SK-N-SH (cell line): ENCODE results near the gene TTC39A. TPM values are rescaled to one million over a fixed set of nuclear protein-coding genes. Genes with fewer than 3 reads are reported as not detected.

Experiments
- CTCF ChIA-PET: fragments of 300-600, 350-600 bp; formaldehyde crosslinking; extraction: SDS; loops from one replicate; lab custom pipeline; 2021; lab: Yijun Ruan, JAX
- POLR2A ChIA-PET: fragments of 350-600 bp; sonication (Branson Sonifier 250); formaldehyde crosslinking; extraction: SDS; loops from one replicate; lab custom pipeline; 2020; ENCODE audit warnings: antibody characterized with exemption, inconsistent platforms; lab: Yijun Ruan, JAX
- DNase-seq: peaks from one replicate; pipeline ENCODE4 v3.0.0; 2012
- H2AFZ ChIP-seq: fragments of 200-600 bp; sonication (generic); 2 replicates; pipeline ENCODE4 v1.8.1; 2016; ENCODE audit warnings: antibody characterized with exemption, mild to moderate bottlenecking, low read depth
- H3F3A ChIP-seq: fragments of 200-600 bp; sonication (generic); replicated peaks from 2 replicates; pipeline ENCODE3; 2016; ENCODE audit warnings: antibody characterized with exemption, mild to moderate bottlenecking; ENCODE audit not compliant: insufficient read depth
- H3K27ac ChIP-seq, 2 experiments: fragments of 200-500 bp in 1 of 2; fragments of 200-600 bp in 1 of 2; sonication (Bioruptor generic) in 1 of 2; sonication (generic), shearing (Covaris generic) in 1 of 2; 2 replicates each; pipeline versions ENCODE4 v1.5.1 to v1.6.1; 2014 to 2016; ENCODE audit warnings: low read depth in 2 of 2, inconsistent platforms in 1 of 2, low read length in 1 of 2, mild to moderate bottlenecking in 1 of 2, mixed read lengths in 1 of 2
- H3K27me3 ChIP-seq: fragments of 200-600 bp; sonication (generic), shearing (Covaris generic); 2 replicates; pipeline ENCODE4 v1.6.1; 2016; ENCODE audit warnings: mixed run types; ENCODE audit not compliant: insufficient read depth
- H3K36me3 ChIP-seq, 2 experiments: fragments of 200-500 bp in 1 of 2; fragments of 200-600 bp in 1 of 2; sonication (Bioruptor generic) in 1 of 2; sonication (generic) in 1 of 2; replicated peaks in 1 of 2; 2 replicates each; pipeline versions ENCODE3 to v1.5.1; 2014 to 2016; ENCODE audit warnings: low read length in 1 of 2, mild to moderate bottlenecking in 1 of 2; ENCODE audit not compliant: insufficient read depth in 2 of 2, control insufficient read depth in 1 of 2
- H3K4me1 ChIP-seq, 2 experiments: fragments of 200-500 bp in 1 of 2; fragments of 200-600 bp in 1 of 2; sonication (Bioruptor generic) in 1 of 2; sonication (generic), shearing (Covaris generic) in 1 of 2; 2 replicates each; pipeline versions ENCODE4 v1.5.1 to v1.6.1; 2014 to 2016; ENCODE audit warnings: low read depth in 1 of 2, low read length in 1 of 2, mixed run types in 1 of 2; ENCODE audit not compliant: insufficient read depth in 2 of 2, control insufficient read depth in 1 of 2
- H3K4me2 ChIP-seq: fragments of 200-600 bp; sonication (generic), shearing (Covaris generic); 2 replicates; pipeline ENCODE4 v1.6.1; 2017; ENCODE audit warnings: mixed run types
- H3K4me3 ChIP-seq, 2 experiments: fragments of 200-500 bp in 1 of 2; fragments of 200-600 bp in 1 of 2; sonication (Bioruptor generic) in 1 of 2; sonication (generic), shearing (Covaris generic) in 1 of 2; 2 replicates each; pipeline versions ENCODE4 v1.5.1 to v1.8.1; 2014 to 2016; ENCODE audit warnings: low read depth in 2 of 2, inconsistent platforms in 1 of 2, low read length in 1 of 2, mild to moderate bottlenecking in 1 of 2, mixed read lengths in 1 of 2, moderate library complexity in 1 of 2
- H3K79me2 ChIP-seq: fragments of 200-600 bp; sonication (generic); 2 replicates; pipeline ENCODE4 v1.8.1; 2017; ENCODE audit warnings: mild to moderate bottlenecking; ENCODE audit not compliant: insufficient read depth
- H3K9ac ChIP-seq: fragments of 200-600 bp; sonication (generic); 2 replicates; pipeline ENCODE4 v1.6.1; 2017; ENCODE audit warnings: mixed run types
- H3K9me2 ChIP-seq: fragments of 200-600 bp; sonication (generic); 2 replicates; pipeline ENCODE4 v1.6.1; 2017; ENCODE audit warnings: mixed run types
- H3K9me3 ChIP-seq: fragments of 200-600 bp; sonication (generic); 2 replicates; pipeline ENCODE4 v1.6.1; 2017; ENCODE audit warnings: mixed run types, mild to moderate bottlenecking, moderate library complexity
- H4K20me1 ChIP-seq: fragments of 200-600 bp; sonication (generic); 2 replicates; pipeline ENCODE4 v1.6.1; 2017; ENCODE audit warnings: mild to moderate bottlenecking, mixed run types; ENCODE audit not compliant: insufficient read depth
- ELF1 ChIP-seq: IDR thresholded peaks from 2 replicates; pipeline ENCODE4 v1.4.0; 2012
- EZH2phosphoT487 ChIP-seq: fragments of 200-600 bp; sonication (generic); IDR thresholded peaks from 2 replicates; pipeline ENCODE4 v1.6.1; 2017; ENCODE audit warnings: low read depth, mixed run types, mild to moderate bottlenecking, antibody characterized with exemption, moderate library complexity, borderline replicate concordance
- FOXM1 ChIP-seq: IDR thresholded peaks from 2 replicates; pipeline ENCODE4 v1.4.0; 2012; ENCODE audit warnings: low read depth, mild to moderate bottlenecking
- GABPA ChIP-seq: IDR thresholded peaks from 2 replicates; pipeline ENCODE4 v1.4.0; 2012; ENCODE audit warnings: low read depth, mild to moderate bottlenecking
- IRF3 ChIP-seq: fragments of 150-350 bp; IDR thresholded peaks from 2 replicates; pipeline ENCODE4 v1.6.1; 2016; ENCODE audit warnings: mild to moderate bottlenecking, low read depth, low read length
- JUND ChIP-seq: IDR thresholded peaks from 2 replicates; pipeline ENCODE4 v1.4.0; 2012
- MEF2A ChIP-seq: IDR thresholded peaks from 2 replicates; pipeline ENCODE4 v1.4.0; 2012; ENCODE audit warnings: low read depth, borderline replicate concordance
- POLR2AphosphoS5 ChIP-seq: IDR thresholded peaks from 2 replicates; pipeline ENCODE4 v1.6.1; 2012; ENCODE audit warnings: low read depth, low read length
- RCOR1 ChIP-seq: fragments of 150-350 bp; IDR thresholded peaks from 2 replicates; pipeline ENCODE4 v1.6.1; 2017; ENCODE audit warnings: antibody characterized with exemption, low read length
- SMC3 ChIP-seq: IDR thresholded peaks from 2 replicates; pipeline ENCODE4 v1.6.1; 2012; ENCODE audit warnings: low read depth, low read length, improper control_type of control experiment
- TAF1 ChIP-seq: IDR thresholded peaks from 2 replicates; pipeline ENCODE4 v1.6.1; 2012; ENCODE audit warnings: low read depth, mild to moderate bottlenecking, low read length, moderate library complexity, borderline replicate concordance
- TCF12 ChIP-seq: IDR thresholded peaks from 2 replicates; pipeline ENCODE4 v1.4.0; 2012
- TEAD4 ChIP-seq: IDR thresholded peaks from 2 replicates; pipeline ENCODE4 v1.4.0; 2012; ENCODE audit warnings: mild to moderate bottlenecking, borderline replicate concordance; ENCODE audit not compliant: insufficient read depth
- USF1 ChIP-seq: IDR thresholded peaks from 2 replicates; pipeline ENCODE4 v1.4.0; 2012; ENCODE audit warnings: low read depth, borderline replicate concordance
- USF2 ChIP-seq: fragments of 150-350 bp; IDR thresholded peaks from 2 replicates; pipeline ENCODE4 v1.6.1; 2017; ENCODE audit warnings: antibody characterized with exemption, low read length, low read depth, borderline replicate concordance
- YY1 ChIP-seq: IDR thresholded peaks from 2 replicates; pipeline ENCODE4 v1.4.0; 2012; ENCODE audit warnings: low read depth, mild to moderate bottlenecking
- ZBTB33 ChIP-seq: IDR thresholded peaks from 2 replicates; pipeline ENCODE4 v1.4.0; 2012; ENCODE audit warnings: low read depth, borderline replicate concordance
- WGBS: methylation state at CpG from one replicate; pipeline ENCODE4 v1.1.6; 2017; ENCODE audit warnings: low lambda C conversion rate; 5-methylcytosine and 5-hydroxymethylcytosine counted together
- polyA plus RNA-seq, 3 experiments: library from polyadenylated mRNA; depleted of rRNA; stranded (reverse); fragments of >200 nt; gene quantifications; 2 replicates each; pipeline ENCODE4 v1.2.3, GENCODE V29; 2012

The TTC39A gene
- polyA plus RNA-seq, 1 of the 3 experiments (the other 2 are of a cell fraction): 0.97 TPM

- H3K9me3 ChIP-seq: no peaks in the 10 kb centered on the region
- H3K9me2 ChIP-seq: no peaks in the 10 kb centered on the region
- peaks cover 0 to 11% of the 10 kb centered on the region in 2 experiments; a peak in 1 of 4 replicates for H3K4me1 ChIP-seq
- no peak overlapping the region for H2AFZ ChIP-seq
- H3K4me2 ChIP-seq: no peak overlapping the region
- WGBS: 92% methylated on average over 6 of the region's 6 CpGs
- H3K4me3 ChIP-seq: no peak overlapping the region
- no peaks in the 10 kb centered on the region for H3K79me2 ChIP-seq
- no peak for TF ChIP-seq MEF2A
- no peak for TF ChIP-seq RCOR1
- no peak for TF ChIP-seq JUND
- TF ChIP-seq EZH2phosphoT487: no peak
- TF ChIP-seq YY1: no peak
- TF ChIP-seq TCF12: no peak
- no peak for TF ChIP-seq SMC3
- TF ChIP-seq TEAD4: no peak
- no peak for TF ChIP-seq ZBTB33
- no peak for TF ChIP-seq POLR2AphosphoS5
- H3K27ac ChIP-seq: no peak overlapping the region
- CTCF ChIA-PET: no interaction called here
- no peaks in the 10 kb centered on the region for H4K20me1 ChIP-seq
- no peak for DNase-seq
- H3K36me3 ChIP-seq: peaks cover 0 to 3% of the 10 kb centered on the region in 2 experiments
- no peaks in the 10 kb centered on the region for H3K27me3 ChIP-seq
- peaks cover 8% of the 10 kb centered on the region for H3F3A ChIP-seq
- POLR2A ChIA-PET: no interaction called here
- H3K9ac ChIP-seq: no peak overlapping the region
Observed at GRCh38 chr1:51347398-51348146, 17.2 kb upstream of the TTC39A start.

- no peak overlapping the region for H3K4me2 ChIP-seq
- H3K9ac ChIP-seq: no peak overlapping the region
- no peak overlapping the region for H3K27ac ChIP-seq
- H3K79me2 ChIP-seq: no peaks in the 10 kb centered on the region
- 83% methylated on average over 7 of the region's 7 CpGs for WGBS
- H2AFZ ChIP-seq: no peak overlapping the region
- no peaks in the 10 kb centered on the region for H3K9me3 ChIP-seq
- no peaks in the 10 kb centered on the region for H3K27me3 ChIP-seq
- H3K4me1 ChIP-seq: peaks cover 0 to 11% of the 10 kb centered on the region in 2 experiments; a peak in 1 of 4 replicates
- no peaks in the 10 kb centered on the region for H3K9me2 ChIP-seq
- DNase-seq: peak; percentile 41
- TF ChIP-seq GABPA (no peak), TEAD4 (no peak), YY1 (no peak), ELF1 (no peak), POLR2AphosphoS5 (no peak), USF1 (no peak), FOXM1 (no peak), USF2 (no peak), IRF3 (no peak), TAF1 (no peak)
- H4K20me1 ChIP-seq: no peaks in the 10 kb centered on the region
- CTCF ChIA-PET: interaction anchor here (0.6 to 1.3 kb wide), 2 partner anchors 15 kb away, joined by 3 read pairs; no protein-coding TSS in a partner anchor
- no peaks in the 10 kb centered on the region for H3K36me3 ChIP-seq
- H3K4me3 ChIP-seq: no peak overlapping the region
- H3F3A ChIP-seq: peaks cover 8% of the 10 kb centered on the region
- POLR2A ChIA-PET: no interaction called here
Observed at GRCh38 chr1:51346086-51346942, 16.0 kb upstream of the TTC39A start.
